Endothelial cell of umbilical vein (primary cell): ENCODE results near the gene MIER2. TPM values are rescaled to one million over a fixed set of nuclear protein-coding genes. Genes with fewer than 3 reads are reported as not detected.

Source experiments
- BruUV-seq: library from RNA; stranded (reverse); fragments of 400-500 nt; replicated peaks from 2 replicates; lab custom pipeline; 2021; lab: Mats Ljungman, UMichigan
- CTCF ChIA-PET: fragments of 300-600, 350-600 bp; sonication (Branson Sonifier 250); formaldehyde crosslinking; loops from one replicate; lab custom pipeline; 2021; ENCODE audit warnings: antibody characterized with exemption, inconsistent platforms; lab: Charles Lee
- POLR2A ChIA-PET: fragments of 300-600, 350-600 bp; sonication (Branson Sonifier 250); formaldehyde crosslinking; loops from one replicate; lab custom pipeline; 2021; ENCODE audit warnings: antibody characterized with exemption, inconsistent platforms; lab: Charles Lee
- DNase-seq: peaks from one replicate; pipeline ENCODE4 v3.0.0-alpha.2; 2011; ENCODE audit warnings: low read depth, low spot score
- FAIRE-seq: peaks from 2 replicates; lab custom pipeline; 2011; peaks lifted over from hg19 to GRCh38; lab: Jason Lieb, UNC
- H2AFZ ChIP-seq: 2 replicates; pipeline ENCODE4 v1.6.0; 2012; ENCODE audit warnings: low read depth, low read length, control low read depth, inconsistent platforms
- H3K27ac ChIP-seq: 2 replicates; pipeline ENCODE4 v1.5.1; 2011; ENCODE audit warnings: low read depth, mild to moderate bottlenecking, control low read depth, low read length, moderate library complexity; ENCODE audit not compliant: insufficient read depth
- H3K27me3 ChIP-seq, 2 experiments: 2 replicates each; pipeline versions ENCODE4 v1.6.0 to v1.6.1; 2011; ENCODE audit warnings: low read length in 2 of 2, mixed read lengths in 1 of 2; ENCODE audit not compliant: control insufficient read depth in 2 of 2, insufficient read depth in 2 of 2
- H3K36me3 ChIP-seq, 2 experiments: 2 replicates in 1 of 2; 3 replicates in 1 of 2; pipeline ENCODE4 v1.5.1; 2011; ENCODE audit warnings: low read length in 2 of 2, mild to moderate bottlenecking in 1 of 2, moderate library complexity in 1 of 2; ENCODE audit not compliant: control insufficient read depth in 2 of 2, insufficient read depth in 2 of 2; ENCODE audit errors: extremely low read depth in 1 of 2
- H3K4me1 ChIP-seq: 3 replicates; pipeline ENCODE4 v1.5.1; 2011; ENCODE audit warnings: mild to moderate bottlenecking, low read length; ENCODE audit not compliant: control insufficient read depth, insufficient read depth; ENCODE audit errors: extremely low read depth
- H3K4me2 ChIP-seq: 2 replicates; pipeline ENCODE4 v1.6.1; 2011; ENCODE audit warnings: low read length, control low read depth, mixed read lengths; ENCODE audit not compliant: insufficient read depth
- H3K4me3 ChIP-seq, 3 experiments: fragments of 200-600 bp in 1 of 3; sonication (generic), shearing (Covaris generic) in 1 of 3; replicated peaks in 1 of 3; 2 replicates each; pipeline ENCODE4 v1.5.1; 2011 to 2016; ENCODE audit warnings: control low read depth in 3 of 3, low read length in 3 of 3, mild to moderate bottlenecking in 2 of 3, inconsistent platforms in 1 of 3, low read depth in 1 of 3, moderate library complexity in 1 of 3; ENCODE audit not compliant: insufficient read depth in 1 of 3
- H3K79me2 ChIP-seq: 2 replicates; pipeline ENCODE4 v1.6.0; 2012; ENCODE audit warnings: low read length, inconsistent platforms; ENCODE audit not compliant: control insufficient read depth, insufficient read depth
- H3K9ac ChIP-seq: replicated peaks from 2 replicates; pipeline ENCODE3; 2011; ENCODE audit warnings: low read length, control low read depth; ENCODE audit not compliant: insufficient read depth; ENCODE audit errors: extremely low read depth
- H3K9me1 ChIP-seq: replicated peaks from 3 replicates; pipeline ENCODE4 v1.6.0; 2011; ENCODE audit warnings: mild to moderate bottlenecking, low read length; ENCODE audit not compliant: control insufficient read depth, insufficient read depth; ENCODE audit errors: extremely low read depth
- H3K9me3 ChIP-seq: replicated peaks from 2 replicates; pipeline ENCODE4 v1.5.1; 2012; ENCODE audit warnings: low read length, inconsistent platforms; ENCODE audit not compliant: control insufficient read depth, insufficient read depth
- H4K20me1 ChIP-seq: replicated peaks from 2 replicates; pipeline ENCODE3; 2011; ENCODE audit warnings: mild to moderate bottlenecking, low read length; ENCODE audit not compliant: control insufficient read depth, insufficient read depth; ENCODE audit errors: extremely low read depth
- EZH2 ChIP-seq: IDR thresholded peaks from 2 replicates; pipeline ENCODE4 v1.6.1; 2012; ENCODE audit warnings: borderline replicate concordance, low read depth, mild to moderate bottlenecking, moderate library complexity, low read length, inconsistent platforms; ENCODE audit not compliant: severe bottlenecking
- FOS ChIP-seq: IDR thresholded peaks from 2 replicates; pipeline ENCODE4 v1.6.1; 2011; ENCODE audit warnings: mild to moderate bottlenecking, low read length, moderate library complexity, borderline replicate concordance; ENCODE audit not compliant: insufficient read depth
- GATA2 ChIP-seq: IDR thresholded peaks from 2 replicates; pipeline ENCODE4 v1.7.0; 2011; ENCODE audit warnings: low read depth, mild to moderate bottlenecking, moderate library complexity, mixed read lengths, low read length; ENCODE audit not compliant: insufficient read length, insufficient read depth
- JUN ChIP-seq: IDR thresholded peaks from 2 replicates; pipeline ENCODE4 v1.6.1; 2011; ENCODE audit warnings: borderline replicate concordance, low read depth; ENCODE audit not compliant: insufficient read length, insufficient read depth
- MYC ChIP-seq: IDR thresholded peaks from one replicate; pipeline ENCODE4 v1.6.1; 2011; ENCODE audit warnings: mild to moderate bottlenecking, low read depth, low read length
- POLR2A ChIP-seq: IDR thresholded peaks from 2 replicates; pipeline ENCODE4 v1.6.1; 2012; ENCODE audit warnings: low read depth, mild to moderate bottlenecking, control low read depth, low read length
- POLR2AphosphoS5 ChIP-seq: IDR thresholded peaks from 2 replicates; pipeline ENCODE4 v1.6.1; 2012; ENCODE audit warnings: low read depth, mild to moderate bottlenecking, control low read depth, low read length, moderate library complexity; ENCODE audit not compliant: insufficient read depth
- dilution Hi-C: fragments of 300-500 bp; cut with MboI; formaldehyde crosslinking; loops from one replicate; pipeline ENCODE4 v1.15.0; 2019; ENCODE audit warnings: low sequenced_read_pairs; ENCODE audit not compliant: extremely low pct_ligation_motif_present
- intact Hi-C: fragments of 100-400 bp; cut with micrococcal nuclease; formaldehyde crosslinking; loops from one replicate; pipeline ENCODE4 v1.10.0; 2022
- polyA plus RNA-seq, 4 experiments: library from polyadenylated mRNA; depleted of rRNA in 3 of 4; stranded (reverse) in 3 of 4; unstranded in 1 of 4; fragments of >200 nt; gene quantifications; 2 replicates each; pipeline versions ENCODE4 v1.2.1 to v1.2.3, GENCODE V29; 2011 to 2012; ENCODE audit warnings: missing spikeins in 1 of 4
- total RNA-seq: library from RNA; stranded (reverse); gene quantifications from 2 replicates; pipeline ENCODE4 v1.2.3, GENCODE V29; 2021
- TF ChIP-seq, protein P1 (sequence below): IDR thresholded peaks from 2 replicates; pipeline ENCODE4 v1.6.1; 2011; ENCODE audit not compliant: insufficient read depth, insufficient read length
- TF ChIP-seq, protein P2 (sequence below), 2 donors: IDR thresholded peaks; 1 replicate in 1 of 2; 2 replicates in 1 of 2; pipeline ENCODE4 v1.5.1; 2011; ENCODE audit warnings: low read length in 2 of 2, mild to moderate bottlenecking in 2 of 2, moderate library complexity in 2 of 2, control low read depth in 1 of 2, inconsistent platforms in 1 of 2, low read depth in 1 of 2; ENCODE audit not compliant: insufficient read depth in 1 of 2; ENCODE audit errors: extremely low read depth in 1 of 2

The MIER2 gene
- total and polyA plus RNA-seq, 2 donors (not counting 3 experiments of a cell fraction or from before 2014, with no cell fraction given) = 20.3 to 44.9 TPM

DNA sequence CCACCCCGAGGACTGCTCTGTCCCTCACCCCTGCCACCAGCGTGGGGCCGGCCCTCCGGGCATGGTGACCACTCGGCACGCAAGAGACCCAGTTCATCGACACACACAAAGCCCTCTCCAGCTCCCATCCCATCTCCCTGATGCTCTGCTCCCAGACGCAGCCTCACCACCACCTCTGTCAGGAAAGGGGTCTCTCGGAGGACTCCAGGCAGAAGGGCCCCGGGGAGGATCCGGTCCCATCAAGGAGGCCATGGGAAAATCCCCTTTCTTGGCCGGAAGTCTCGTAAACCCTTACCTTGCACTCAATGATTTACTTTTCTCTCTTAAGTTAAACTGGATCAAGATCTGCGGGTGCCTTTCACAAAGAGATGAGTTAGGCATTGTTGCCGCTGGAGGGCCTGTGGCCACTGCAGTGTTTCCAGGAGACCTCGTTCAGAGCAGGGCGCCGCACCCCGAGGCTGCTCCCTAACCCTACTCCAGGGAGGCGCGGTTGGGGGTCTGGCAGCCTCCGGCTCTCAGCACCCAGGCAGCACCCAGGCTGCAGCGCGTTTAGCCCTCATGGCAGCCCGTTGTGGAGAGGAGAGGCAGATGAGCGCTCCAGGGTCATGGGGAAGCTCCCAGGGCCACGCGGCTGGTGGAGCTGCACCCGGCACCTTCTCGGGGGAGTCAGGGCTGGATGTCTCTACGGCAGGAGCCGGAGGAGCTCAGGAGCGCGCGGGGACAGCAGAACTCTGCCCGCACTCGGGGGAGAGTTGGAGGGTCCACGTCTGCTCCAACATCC, 33.4 kb upstream of the MIER2 start:
- no TSS peak for BruUV-seq
- ChIA-PET POLR2A (no interaction called here), CTCF (no interaction called here)
- Histone ChIP-seq H3K4me3 (no peak overlapping the region), H3K27ac (no peak overlapping the region), H3K9ac (no peak overlapping the region), H4K20me1 (no peaks in the 10 kb centered on the region), H2AFZ (no peak overlapping the region), H3K79me2 (no peaks in the 10 kb centered on the region), H3K4me2 (no peak overlapping the region), H3K4me1 (no peaks in the 10 kb centered on the region), H3K27me3 (peaks cover 0 to 3% of the 10 kb centered on the region in 2 experiments), H3K9me3 (no peaks in the 10 kb centered on the region), H3K36me3 (no peaks in the 10 kb centered on the region), H3K9me1 (no peaks in the 10 kb centered on the region)
- TF ChIP-seq EZH2 = no peak
- no peak for TF ChIP-seq POLR2AphosphoS5
- TF ChIP-seq, protein P1, sequence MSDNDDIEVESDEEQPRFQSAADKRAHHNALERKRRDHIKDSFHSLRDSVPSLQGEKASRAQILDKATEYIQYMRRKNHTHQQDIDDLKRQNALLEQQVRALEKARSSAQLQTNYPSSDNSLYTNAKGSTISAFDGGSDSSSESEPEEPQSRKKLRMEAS = no peak
- TF ChIP-seq, protein P2, sequence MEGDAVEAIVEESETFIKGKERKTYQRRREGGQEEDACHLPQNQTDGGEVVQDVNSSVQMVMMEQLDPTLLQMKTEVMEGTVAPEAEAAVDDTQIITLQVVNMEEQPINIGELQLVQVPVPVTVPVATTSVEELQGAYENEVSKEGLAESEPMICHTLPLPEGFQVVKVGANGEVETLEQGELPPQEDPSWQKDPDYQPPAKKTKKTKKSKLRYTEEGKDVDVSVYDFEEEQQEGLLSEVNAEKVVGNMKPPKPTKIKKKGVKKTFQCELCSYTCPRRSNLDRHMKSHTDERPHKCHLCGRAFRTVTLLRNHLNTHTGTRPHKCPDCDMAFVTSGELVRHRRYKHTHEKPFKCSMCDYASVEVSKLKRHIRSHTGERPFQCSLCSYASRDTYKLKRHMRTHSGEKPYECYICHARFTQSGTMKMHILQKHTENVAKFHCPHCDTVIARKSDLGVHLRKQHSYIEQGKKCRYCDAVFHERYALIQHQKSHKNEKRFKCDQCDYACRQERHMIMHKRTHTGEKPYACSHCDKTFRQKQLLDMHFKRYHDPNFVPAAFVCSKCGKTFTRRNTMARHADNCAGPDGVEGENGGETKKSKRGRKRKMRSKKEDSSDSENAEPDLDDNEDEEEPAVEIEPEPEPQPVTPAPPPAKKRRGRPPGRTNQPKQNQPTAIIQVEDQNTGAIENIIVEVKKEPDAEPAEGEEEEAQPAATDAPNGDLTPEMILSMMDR (IDR thresholded peaks at IDR 0.05; ENCODE audit: extremely low read depth in 1 of 2, insufficient read depth in 1 of 2, low read depth in 1 of 2, low read length in 2 of 2) = no peak
- no peak for TF ChIP-seq FOS
- no peak for TF ChIP-seq GATA2
- no peak for TF ChIP-seq POLR2A
- no peak for TF ChIP-seq JUN
- no peak for TF ChIP-seq MYC
- no peak for FAIRE-seq
- dilution Hi-C loops = no loop called here
- no peak for DNase-seq
- intact Hi-C loops = no loop called here
